Stimulated activated CD4-positive, alpha-beta T cell treated with anti-CD3 and anti-CD28 coated beads, Interleukin-1b, Interleukin-23, amount 100 ng/mL, for 48 hours (primary cell): ENCODE measurements around the gene KIF6.

Experiments
- DNase-seq: peaks from one replicate; pipeline ENCODE4 v3.0.0-alpha.2; 2020

The KIF6 gene

GRCh38 chr6:39441986-39442385 is 283.2 kb downstream of the KIF6 start:
- DNase-seq, result no peak

DNA sequence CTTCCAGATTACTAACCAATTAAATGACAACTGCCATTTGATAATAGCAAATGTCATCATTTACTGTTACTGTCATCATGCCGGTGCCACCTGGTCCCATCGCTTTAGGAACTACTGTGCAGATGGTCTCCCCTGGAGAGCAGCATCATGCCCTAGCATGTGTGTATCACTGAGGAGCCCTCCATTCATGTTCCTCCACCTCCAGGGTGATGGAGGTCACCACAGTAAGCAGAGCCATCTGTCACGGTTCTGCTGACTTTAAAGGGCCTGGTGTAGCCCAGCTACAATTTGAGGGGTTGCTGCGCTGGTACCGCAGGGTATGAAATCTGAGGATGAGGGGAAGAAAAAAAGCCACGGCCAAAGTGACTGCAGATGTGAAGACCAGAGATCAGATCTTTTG is 283.9 kb downstream of the KIF6 start:
- no peak for DNase-seq

DNA sequence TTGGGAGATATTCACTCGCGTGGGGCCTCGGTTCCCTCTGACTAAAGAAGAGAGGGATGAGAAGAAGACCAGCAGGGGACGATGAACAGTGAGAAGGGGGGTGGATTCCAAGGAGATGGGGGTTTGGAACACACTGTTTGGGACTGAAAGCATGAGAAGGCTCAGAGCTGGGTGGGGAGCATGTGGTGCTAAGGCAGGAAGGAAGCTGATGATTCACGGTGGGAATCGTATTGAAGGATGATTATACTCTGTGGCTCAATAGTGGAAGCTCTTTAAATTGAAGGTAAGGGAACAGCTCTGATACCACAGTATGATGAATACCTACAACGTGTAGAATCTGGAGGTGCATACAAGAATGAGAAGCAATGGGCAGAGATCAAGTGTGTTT is 285.2 kb downstream of the KIF6 start:
- DNase-seq, result no peak

GRCh38 chr6:39439342-39440038 is 285.7 kb downstream of the KIF6 start:
- DNase-seq, result no peak

DNA sequence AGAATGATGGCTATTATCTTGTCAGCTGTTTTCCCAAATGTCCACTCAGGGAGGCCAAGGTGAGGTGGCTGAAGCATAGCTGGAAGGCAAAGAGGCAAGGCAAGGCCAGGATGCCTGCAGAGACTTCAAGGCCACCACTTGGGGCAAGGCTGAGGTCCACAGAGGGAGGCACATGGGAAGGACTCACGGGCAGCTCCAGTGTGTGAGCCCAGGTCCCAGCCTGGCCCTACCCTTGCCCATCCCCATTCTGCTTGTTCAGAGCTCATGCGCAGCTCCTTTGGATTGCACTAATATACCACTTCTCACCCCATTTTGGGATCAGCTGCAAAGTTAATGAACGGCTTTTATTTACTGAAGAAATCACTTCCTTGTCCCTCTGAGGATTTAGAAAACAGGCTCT is 291.6 kb downstream of the KIF6 start:
- DNase-seq, result no peak

DNA sequence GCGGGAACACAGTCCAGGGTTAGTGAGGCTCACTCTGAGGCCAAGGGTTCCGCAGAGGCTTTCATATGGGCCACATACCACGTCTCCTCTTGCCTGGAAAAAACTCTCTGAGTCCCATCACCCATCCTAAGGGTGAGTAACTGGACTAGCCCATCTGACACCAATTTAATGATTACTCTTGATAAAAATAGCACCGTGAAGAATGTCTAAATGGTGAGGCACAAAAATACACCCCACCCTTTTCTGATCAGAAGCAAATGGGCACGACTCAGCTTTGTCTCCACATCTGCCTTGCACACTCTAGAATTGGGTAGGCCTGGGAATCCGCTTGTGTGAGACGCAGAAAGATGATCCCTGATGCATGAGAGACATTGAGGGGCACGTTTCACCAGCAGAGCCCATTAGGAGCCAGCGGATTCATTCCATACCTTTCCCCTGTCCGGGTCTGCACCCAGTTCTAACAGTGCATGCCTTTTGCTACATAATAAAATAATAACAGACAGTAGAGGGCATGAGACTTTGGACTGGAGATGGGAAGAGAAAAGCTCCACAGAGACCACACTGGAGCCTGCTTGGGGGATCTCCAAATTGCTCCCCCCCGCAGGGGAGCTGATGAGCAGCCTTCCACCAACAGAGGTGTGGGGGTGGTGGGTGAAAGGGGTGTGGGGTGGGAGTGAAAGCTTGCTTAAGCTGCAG is 292.7 kb downstream of the KIF6 start:
- DNase-seq, result no peak

GRCh38 chr6:39430871-39431523 is 294.2 kb downstream of the KIF6 start:
- no peak for DNase-seq

GRCh38 chr6:39430446-39430845 is 294.8 kb downstream of the KIF6 start:
- no peak for DNase-seq

GRCh38 chr6:39428816-39429215 is 296.4 kb downstream of the KIF6 start:
- no peak for DNase-seq

- no peak for DNase-seq
These were observed 297.1 kb downstream of the KIF6 start for GRCh38 chr6:39428152-39428551.

DNA sequence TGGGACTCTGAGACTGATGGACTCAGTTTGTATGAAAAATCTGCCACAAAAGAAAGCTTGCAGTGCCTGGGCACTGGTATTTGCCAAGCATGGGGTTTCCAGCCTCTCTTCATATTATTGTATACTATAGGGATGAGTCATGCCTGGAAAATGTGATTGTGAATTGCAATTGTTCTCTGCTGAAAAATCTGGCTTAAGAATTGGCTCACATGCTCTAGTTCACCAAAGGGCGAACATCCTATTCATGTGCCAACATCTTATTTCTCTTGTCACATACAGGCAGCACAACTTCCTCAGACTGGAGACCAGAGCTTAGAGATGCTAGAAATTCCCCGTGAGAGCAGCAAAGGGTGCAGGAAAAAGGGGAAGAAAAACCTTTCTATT is 299.1 kb downstream of the KIF6 start:
- DNase-seq, result no peak

DNA sequence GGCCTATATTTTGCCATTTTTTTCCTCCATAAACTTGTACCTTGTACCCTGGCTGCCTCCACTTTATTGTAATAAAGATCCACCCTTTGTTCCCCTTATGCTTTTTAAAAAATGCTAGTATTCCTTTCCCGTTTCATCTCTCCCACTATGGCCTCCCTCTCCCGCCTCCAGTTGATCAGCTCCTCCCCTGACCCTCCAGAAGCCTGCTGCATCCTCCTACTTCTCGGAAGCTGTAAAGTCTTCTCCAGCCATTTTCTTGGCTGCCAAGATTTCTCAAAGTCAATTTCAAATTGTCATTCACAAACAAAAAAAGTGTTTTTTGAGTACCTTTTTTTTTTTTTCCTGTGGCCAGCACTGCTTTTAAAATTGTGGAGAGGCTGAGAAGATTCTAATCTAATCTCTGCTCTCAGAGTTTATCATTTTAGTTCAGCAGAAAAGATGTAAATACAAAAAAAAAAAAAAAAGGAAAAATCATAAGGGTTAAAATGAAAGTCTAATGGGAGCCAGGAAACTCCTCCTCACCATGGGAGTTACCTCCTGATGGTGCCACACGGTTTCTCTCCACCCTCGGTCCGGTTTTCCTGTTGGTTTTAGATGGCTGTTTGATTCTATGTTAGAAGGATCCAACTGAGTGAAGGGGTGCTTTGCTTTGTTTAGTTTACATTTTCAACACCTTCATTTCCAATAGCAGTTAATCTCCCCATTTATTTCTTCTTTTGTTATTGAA is 299.7 kb downstream of the KIF6 start:
- DNase-seq, result no peak

DNA sequence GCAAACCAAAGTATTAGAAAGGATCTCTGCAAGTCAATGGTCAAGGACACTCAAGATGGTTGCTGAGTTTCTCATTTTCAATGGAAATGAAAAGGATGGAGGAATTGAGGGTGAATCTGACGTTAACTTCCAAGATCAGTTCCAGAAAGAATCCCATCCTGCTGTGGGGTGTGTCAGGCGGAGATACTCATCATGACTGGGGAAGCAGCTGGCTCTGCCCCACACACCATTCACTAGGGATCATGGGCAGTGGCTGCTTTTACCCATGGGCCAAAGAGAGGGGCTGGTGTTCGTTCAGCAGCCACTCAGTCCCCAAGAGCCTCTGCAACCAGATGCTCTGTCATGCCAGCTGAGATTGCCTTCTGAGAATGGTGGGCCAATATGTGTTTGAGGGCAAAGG is 300.4 kb downstream of the KIF6 start:
- DNase-seq, result no peak

- no peak for DNase-seq
These were observed 303.0 kb downstream of the KIF6 start for GRCh38 chr6:39422238-39422637.

DNA sequence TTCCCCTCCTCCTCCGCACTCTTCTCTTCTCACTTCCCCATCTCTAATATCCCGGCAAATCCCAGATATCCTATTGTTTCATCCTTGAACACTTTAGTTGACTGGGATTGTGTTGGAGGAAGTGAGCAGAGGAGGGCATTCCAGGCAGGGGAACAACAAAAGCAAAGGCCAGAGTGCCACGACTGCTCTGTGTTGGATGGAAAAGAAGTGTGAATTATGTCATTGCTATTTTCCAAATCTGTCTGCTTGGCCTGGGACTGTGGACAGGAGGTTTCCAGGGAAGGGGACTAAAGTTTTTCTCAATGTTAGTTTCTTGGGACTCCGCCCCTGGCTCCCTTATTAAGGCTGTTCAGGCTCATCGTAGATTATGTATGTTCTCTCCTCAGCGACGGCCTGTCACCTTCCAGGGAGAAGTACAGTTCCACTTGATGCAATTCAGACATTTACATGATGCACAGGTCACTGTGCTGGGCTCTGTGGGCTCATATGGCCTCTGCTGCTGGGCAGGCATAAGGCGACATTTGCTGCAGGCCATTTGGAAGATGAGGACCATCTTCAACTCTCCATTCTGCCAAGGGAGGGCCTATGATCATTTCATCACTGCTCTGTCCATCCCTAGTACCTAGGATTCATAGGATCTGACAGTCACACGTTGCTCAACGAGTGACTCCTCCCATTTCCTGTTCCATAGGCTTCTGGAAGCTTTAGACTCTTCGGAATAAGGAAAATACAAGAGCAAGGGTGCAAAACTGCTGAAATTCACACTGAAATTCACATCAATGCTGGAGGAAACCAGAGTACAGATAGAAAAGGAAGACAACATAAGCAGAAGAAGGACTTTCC is 303.6 kb downstream of the KIF6 start:
- DNase-seq, result no peak

GRCh38 chr6:39420300-39421265 is 304.6 kb downstream of the KIF6 start:
- DNase-seq, result no peak

DNA sequence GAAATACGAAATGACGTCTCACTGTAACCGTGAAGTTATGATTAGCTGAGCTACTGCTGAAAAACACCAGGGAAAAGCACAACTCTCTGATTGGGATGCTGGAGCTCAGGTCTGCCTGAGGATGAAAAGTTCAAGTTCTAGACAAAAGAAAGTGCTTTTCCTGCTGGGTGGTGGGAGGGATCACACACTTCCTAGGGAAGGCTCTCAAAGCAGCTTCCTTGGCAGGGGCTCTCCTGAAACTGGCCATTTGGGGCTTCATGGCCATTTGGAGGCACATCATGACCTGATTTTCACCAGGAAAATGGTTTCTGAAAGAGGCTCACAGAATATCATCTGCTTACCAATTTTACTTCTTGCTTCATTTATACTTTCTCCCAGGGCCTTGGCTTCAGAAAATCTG is 305.6 kb downstream of the KIF6 start:
- DNase-seq, result no peak

GRCh38 chr6:39417440-39417839 is 307.8 kb downstream of the KIF6 start:
- no peak for DNase-seq

DNA sequence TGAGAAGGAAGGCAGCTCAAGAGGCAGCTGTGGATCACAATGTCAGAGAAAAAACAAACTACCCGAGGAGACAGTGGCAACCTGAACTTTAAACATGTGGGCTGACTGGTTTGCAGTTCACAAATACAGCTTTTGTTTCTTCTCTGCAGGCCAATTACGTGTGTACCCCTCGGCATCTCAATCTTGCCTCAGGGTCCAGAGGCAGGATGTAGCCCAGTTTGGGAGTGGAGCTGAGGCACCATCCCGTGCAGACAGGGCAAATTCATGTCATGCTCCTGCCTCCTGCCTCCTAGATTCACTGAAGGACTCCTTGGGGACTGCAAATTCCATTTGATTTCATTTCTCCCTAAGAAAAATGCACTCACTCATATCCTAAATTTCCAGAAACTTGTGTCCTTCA is 308.5 kb downstream of the KIF6 start:
- DNase-seq, result no peak

- DNase-seq, result no peak
These were observed 309.2 kb downstream of the KIF6 start for GRCh38 chr6:39416026-39416425.

- no peak for DNase-seq
These were observed 309.7 kb downstream of the KIF6 start for GRCh38 chr6:39415482-39415881.

GRCh38 chr6:39411465-39411864 is 313.7 kb downstream of the KIF6 start:
- no peak for DNase-seq
